ENCODE measurements around the gene PPTC7. TPM values are rescaled to one million over a fixed set of nuclear protein-coding genes. Genes with fewer than 3 reads are reported as not detected.

The PPTC7 gene
- total and polyA plus RNA-seq, 4 donors: 5.6 to 15.7 (median 8.3) TPM

- Histone ChIP-seq H3K36me3 (ENCODE audit: control insufficient read depth in 4 of 4, insufficient read depth in 3 of 4, low read depth in 1 of 4, low read length in 3 of 4) (no peaks in the 10 kb centered on the region), H3K4me1 (ENCODE audit: control insufficient read depth in 4 of 4, insufficient read depth in 4 of 4, low read length in 3 of 4) (peaks cover 0 to 8% (median 5%) of the 10 kb centered on the region in 4 donors), H3K9me3 (ENCODE audit: control insufficient read depth in 4 of 4, low read length in 3 of 4) (no peaks in the 10 kb centered on the region), H3K4me3 (ENCODE audit: low read depth in 1 of 3, low read length in 3 of 3) (peak overlapping the region; percentile 72 to 80 (median 77)), H3K27me3 (ENCODE audit: control insufficient read depth in 4 of 4, insufficient read depth in 4 of 4, low read length in 3 of 4) (no peaks in the 10 kb centered on the region), H3K9ac (ENCODE audit: low read depth in 1 of 2, low read length in 2 of 2) (peak overlapping the region; percentile 64 to 72), H3K27ac (ENCODE audit: low read depth in 1 of 2, low read length in 2 of 2) (peak overlapping the region; percentile 36 to 61)
- no peak for TF ChIP-seq TAF1 (conservative IDR thresholded peaks at IDR 0.05)
- TF ChIP-seq HNF4G (IDR thresholded peaks at IDR 0.05): no peak
- no peak for TF ChIP-seq FOXA2 (IDR thresholded peaks at IDR 0.05)
- TF ChIP-seq, protein P1, sequence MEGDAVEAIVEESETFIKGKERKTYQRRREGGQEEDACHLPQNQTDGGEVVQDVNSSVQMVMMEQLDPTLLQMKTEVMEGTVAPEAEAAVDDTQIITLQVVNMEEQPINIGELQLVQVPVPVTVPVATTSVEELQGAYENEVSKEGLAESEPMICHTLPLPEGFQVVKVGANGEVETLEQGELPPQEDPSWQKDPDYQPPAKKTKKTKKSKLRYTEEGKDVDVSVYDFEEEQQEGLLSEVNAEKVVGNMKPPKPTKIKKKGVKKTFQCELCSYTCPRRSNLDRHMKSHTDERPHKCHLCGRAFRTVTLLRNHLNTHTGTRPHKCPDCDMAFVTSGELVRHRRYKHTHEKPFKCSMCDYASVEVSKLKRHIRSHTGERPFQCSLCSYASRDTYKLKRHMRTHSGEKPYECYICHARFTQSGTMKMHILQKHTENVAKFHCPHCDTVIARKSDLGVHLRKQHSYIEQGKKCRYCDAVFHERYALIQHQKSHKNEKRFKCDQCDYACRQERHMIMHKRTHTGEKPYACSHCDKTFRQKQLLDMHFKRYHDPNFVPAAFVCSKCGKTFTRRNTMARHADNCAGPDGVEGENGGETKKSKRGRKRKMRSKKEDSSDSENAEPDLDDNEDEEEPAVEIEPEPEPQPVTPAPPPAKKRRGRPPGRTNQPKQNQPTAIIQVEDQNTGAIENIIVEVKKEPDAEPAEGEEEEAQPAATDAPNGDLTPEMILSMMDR (IDR thresholded peaks at IDR 0.05; ENCODE audit: low read depth, low read length, missing input control): no peak
- TF ChIP-seq, protein P2, sequence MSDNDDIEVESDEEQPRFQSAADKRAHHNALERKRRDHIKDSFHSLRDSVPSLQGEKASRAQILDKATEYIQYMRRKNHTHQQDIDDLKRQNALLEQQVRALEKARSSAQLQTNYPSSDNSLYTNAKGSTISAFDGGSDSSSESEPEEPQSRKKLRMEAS (IDR thresholded peaks at IDR 0.05): no peak
- TF ChIP-seq, protein P3, sequence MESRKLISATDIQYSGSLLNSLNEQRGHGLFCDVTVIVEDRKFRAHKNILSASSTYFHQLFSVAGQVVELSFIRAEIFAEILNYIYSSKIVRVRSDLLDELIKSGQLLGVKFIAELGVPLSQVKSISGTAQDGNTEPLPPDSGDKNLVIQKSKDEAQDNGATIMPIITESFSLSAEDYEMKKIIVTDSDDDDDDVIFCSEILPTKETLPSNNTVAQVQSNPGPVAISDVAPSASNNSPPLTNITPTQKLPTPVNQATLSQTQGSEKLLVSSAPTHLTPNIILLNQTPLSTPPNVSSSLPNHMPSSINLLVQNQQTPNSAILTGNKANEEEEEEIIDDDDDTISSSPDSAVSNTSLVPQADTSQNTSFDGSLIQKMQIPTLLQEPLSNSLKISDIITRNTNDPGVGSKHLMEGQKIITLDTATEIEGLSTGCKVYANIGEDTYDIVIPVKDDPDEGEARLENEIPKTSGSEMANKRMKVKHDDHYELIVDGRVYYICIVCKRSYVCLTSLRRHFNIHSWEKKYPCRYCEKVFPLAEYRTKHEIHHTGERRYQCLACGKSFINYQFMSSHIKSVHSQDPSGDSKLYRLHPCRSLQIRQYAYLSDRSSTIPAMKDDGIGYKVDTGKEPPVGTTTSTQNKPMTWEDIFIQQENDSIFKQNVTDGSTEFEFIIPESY (IDR thresholded peaks at IDR 0.05): no peak
- no peak for TF ChIP-seq REST (IDR thresholded peaks at IDR 0.05)
- TF ChIP-seq SP1 (IDR thresholded peaks at IDR 0.05): no peak
- TF ChIP-seq FOXA1 (IDR thresholded peaks at IDR 0.05): no peak
- TF ChIP-seq RXRA (IDR thresholded peaks at IDR 0.05): no peak
- no peak for TF ChIP-seq NR2F2 (IDR thresholded peaks at IDR 0.05)
- no peak for TF ChIP-seq HNF4A (conservative IDR thresholded peaks at IDR 0.05)
- no peak for TF ChIP-seq JUND (IDR thresholded peaks at IDR 0.05)
- no peak for TF ChIP-seq GABPA (IDR thresholded peaks at IDR 0.05 in 1 of 2, conservative IDR thresholded peaks at IDR 0.05 in 1 of 2)
- TF ChIP-seq EGR1 (IDR thresholded peaks at IDR 0.05; ENCODE audit: low read depth in 2 of 2): no peak
- TF ChIP-seq RAD21 (IDR thresholded peaks at IDR 0.05): no peak
- DNase-seq (ENCODE audit: low spot score): no peak
- 83% methylated on average over 23 of the region's 23 CpGs for WGBS
Observed at GRCh38 chr12:110613071-110613770, 30.1 kb upstream of the PPTC7 start.

All from liver (tissue), 9 donors.